Endometrial microvascular endothelial cells (primary cell): ENCODE results near the gene SLC16A12. TPM values are rescaled to one million over a fixed set of nuclear protein-coding genes. Genes with fewer than 3 reads are reported as not detected.

Experiments used
- in situ Hi-C: cut with HindIII; loops from 2 replicates; pipeline ENCODE4 v1.10.0; 2017; ENCODE audit warnings: low sequenced_read_pairs, low pct_unique_long_range_greater_than_20kb; ENCODE audit errors: inconsistent ontology term
- total RNA-seq: library from RNA; depleted of rRNA; stranded (reverse); fragments of >200 nt; gene quantifications from one replicate; pipeline ENCODE4 v1.2.3, GENCODE V29; 2015; ENCODE audit errors: inconsistent ontology term

The SLC16A12 gene
- total RNA-seq, 1 donor from 2014 or later, result not detected

- in situ Hi-C loops, result no loop called here
These were observed 16.2 kb downstream of the SLC16A12 start for GRCh38 chr10:89518876-89519842.

DNA sequence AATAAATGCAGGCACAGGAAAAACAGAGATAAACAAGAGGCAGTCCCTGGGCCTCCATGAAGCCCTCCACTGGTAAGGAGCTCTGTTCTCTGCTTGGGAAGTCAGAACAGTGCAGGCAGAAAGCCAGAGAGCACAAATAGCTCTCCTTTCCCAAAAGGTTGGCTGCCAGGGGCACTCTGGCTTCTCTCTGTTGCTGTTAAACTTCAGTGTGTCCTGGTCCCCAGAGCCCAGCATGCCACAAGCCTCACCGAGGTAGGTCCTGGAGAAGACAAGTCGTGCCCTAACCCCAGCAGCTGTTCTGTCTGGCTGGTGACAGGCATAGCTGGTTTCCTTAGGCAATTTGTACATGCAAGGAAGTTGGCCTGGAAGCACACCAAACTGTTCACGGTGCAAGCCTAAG is 17.3 kb downstream of the SLC16A12 start:
- in situ Hi-C loops, result no loop called here

DNA sequence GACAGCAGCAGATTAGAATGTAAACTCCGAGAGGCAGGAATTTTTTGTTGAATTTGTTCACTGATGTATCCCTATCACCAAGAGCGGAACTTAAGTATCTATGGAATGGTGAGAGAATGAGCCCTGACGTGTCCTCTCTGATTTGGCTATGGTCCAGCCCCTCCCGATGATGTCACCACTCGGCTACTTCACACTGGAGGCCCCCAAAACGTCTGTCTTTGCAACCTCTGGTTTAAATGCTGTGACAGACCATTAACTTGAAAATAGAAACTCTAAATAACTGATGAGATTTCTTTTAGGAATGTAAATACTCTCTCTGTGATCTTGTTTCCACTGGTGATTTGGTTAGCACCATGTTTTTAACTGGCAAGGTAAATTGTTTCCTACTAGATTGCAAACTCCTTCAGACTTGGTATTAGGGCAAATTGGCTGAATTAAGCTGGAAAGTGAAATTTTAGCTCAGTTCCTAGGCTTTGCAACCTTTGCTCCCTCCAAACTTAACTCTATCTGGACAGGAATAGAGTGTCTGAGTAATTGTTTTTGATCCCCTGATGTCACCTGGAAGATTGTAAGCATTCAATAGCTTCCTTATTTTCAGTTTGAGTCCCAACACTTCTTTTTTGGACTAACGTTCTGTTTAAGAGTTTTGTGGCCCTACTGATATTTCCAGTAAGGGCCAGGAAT is 19.1 kb downstream of the SLC16A12 start:
- in situ Hi-C loops, result no loop called here

DNA sequence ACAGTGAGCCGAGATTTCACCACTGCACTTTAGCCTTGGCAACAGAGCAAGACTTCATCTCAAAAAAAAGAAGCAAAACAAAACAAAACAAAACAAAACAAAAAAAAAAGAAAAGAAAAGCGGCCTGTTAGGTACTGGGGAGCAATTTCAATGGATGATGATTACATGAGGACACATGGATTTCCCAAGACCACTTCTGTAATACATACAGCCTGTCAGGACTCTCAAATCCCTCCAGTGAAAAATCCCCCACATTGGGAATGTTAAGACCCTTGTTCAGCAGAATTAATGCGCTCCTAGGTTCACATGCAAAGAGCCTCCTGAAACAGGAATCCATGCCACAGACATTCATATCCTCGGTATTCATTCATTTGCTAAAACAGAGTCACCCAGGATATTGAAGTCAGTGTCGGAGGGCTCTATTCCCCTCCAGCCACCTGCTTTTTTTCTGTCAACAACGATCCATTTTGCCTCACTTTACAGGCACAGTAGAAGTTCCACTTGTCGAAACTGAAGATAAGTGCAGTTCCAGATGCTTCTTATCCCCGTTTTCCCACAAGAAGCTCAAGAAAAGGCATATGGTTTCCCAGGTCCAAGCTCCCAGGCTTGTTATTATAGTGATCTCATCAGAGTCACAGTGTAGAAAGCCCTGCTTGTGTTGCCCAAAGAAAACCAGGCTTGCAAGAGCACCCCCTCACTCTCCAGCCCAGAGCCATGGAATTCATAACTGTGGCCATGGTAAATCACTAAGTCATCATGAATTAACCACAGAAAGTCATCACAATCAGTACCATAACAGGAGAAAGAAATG is 20.2 kb downstream of the SLC16A12 start:
- in situ Hi-C loops, result no loop called here

DNA sequence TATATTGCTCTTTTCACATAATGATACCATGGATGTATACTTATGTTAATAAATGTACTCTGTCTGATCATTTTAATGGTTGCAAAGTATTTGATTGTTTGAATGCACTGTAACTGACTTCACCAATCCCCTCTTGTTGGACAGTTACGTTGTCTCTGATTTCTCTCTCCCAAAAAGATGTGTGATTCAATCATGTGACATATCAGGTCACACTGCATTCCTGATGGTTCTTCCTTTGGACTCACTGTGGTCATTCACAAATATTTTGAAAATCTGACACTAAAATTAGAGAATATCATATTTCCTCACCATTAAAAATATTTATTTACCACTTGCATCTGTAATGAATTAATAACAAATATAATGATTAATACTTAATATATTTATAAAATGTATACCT is 22.2 kb downstream of the SLC16A12 start:
- in situ Hi-C loops, result no loop called here

DNA sequence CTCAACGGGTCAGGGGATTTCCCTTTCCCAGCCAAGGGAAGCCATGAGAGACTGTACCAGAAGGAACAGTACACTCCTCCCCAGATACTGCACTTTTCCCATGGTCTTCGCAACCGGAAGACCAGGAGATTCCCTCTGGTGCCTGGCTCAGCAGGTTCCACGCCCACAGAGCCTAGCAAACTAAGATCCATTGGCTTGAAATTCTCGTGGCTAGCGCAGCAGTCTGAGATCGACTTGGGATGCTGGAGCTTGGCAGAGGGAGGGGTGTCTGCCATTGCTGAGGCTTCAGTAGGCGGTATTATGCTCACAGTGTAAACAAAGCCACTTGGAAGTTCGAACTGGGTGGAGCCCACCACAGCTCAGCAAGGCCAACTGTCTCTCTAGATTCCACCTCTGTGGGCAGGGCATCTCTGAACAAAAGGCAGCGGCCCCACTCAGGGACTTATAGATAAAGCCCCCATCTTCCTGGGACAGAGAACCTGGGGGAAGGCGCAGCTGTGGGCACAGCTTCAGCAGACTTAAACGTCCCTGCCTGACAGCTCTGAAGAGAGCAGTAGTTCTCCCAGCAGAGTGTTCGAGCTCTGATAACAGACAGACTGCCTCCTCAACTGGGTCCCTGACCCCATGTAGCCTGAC is 29.6 kb downstream of the SLC16A12 start:
- in situ Hi-C loops, result no loop called here

DNA sequence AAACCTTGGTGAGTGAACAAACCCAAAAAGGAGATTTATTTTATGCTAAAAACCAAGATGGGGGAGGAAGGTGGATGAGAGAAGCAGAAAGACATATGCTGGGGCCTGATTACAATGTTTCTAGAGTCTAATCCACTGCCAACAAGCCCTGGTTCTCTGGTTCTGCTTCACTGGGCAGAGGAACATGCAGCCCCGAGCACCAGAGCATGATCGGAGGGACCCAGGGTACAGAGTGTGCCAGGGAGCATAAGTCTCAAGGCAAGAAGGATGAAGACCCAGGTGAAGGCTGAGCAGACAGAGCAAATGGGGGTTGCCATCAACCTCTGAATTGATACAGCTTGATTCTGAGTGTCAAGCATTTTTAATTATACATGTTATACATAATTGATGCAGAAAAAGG is 30.7 kb downstream of the SLC16A12 start:
- in situ Hi-C loops, result no loop called here

GRCh38 chr10:89503652-89504370 is 31.6 kb downstream of the SLC16A12 start:
- in situ Hi-C loops, result no loop called here

DNA sequence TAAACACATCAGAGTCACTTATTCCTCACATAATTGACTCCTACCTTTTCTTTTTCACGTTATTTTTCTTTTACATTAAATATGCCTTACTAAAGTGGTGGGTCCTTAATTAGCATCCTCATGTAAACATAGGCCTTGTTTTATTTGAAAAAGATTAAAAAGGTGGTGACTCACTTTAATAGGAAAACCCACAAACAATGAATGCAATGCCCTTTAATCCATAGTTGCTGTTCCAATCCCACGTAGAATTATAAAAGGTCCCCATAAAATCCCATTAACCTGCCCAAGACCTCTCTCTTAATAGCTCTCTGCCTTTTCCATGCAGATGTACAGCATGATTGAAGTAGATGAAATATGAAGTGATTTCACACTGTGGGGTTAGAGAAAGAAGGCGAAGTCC is 32.2 kb downstream of the SLC16A12 start:
- in situ Hi-C loops, result no loop called here

DNA sequence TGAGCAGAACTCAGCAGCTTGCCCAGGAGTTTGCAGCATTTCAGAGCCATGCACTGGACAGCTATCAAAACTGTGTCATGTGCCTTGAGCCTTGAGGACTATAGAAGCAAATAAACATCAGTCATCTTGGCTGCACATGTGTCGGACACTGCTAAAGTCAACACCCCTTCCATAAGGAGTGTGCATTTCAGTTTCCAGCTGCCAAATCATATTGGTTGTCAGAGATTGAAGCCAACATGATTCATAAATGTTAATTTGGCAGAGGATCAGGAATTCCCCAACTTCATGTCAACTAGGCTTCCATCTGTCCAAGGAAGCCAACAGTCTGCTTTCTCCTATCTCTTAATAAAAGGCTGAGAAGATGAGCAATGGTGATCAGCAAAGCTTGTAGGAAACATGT is 32.8 kb downstream of the SLC16A12 start:
- in situ Hi-C loops, result no loop called here

DNA sequence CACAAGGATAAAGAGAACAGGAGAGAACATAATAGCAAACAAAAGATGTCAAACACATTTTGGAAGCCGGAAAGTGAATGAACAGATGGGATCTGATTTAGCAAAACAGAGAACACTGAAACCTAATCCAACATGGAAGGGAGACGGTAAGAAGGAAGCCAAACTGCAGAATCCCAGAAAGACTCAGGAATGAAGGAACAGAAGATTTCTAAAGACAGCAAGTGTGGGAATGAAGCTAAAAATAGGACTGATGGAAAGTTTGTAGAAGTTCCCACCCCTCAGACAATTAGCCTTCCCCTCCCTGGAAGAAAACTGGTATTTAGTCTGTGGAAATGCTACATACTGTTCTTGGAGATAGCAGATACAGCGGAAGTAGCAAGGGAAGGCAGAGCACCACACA is 40.8 kb downstream of the SLC16A12 start:
- in situ Hi-C loops, result no loop called here

- in situ Hi-C loops, result no loop called here
These were observed 41.3 kb downstream of the SLC16A12 start for GRCh38 chr10:89494068-89494467.

- in situ Hi-C loops, result no loop called here
These were observed 43.5 kb downstream of the SLC16A12 start for GRCh38 chr10:89491932-89492331.

- in situ Hi-C loops, result no loop called here
These were observed 44.6 kb downstream of the SLC16A12 start for GRCh38 chr10:89490596-89491335.

GRCh38 chr10:89482256-89482655 is 53.1 kb downstream of the SLC16A12 start:
- in situ Hi-C loops, result no loop called here

DNA sequence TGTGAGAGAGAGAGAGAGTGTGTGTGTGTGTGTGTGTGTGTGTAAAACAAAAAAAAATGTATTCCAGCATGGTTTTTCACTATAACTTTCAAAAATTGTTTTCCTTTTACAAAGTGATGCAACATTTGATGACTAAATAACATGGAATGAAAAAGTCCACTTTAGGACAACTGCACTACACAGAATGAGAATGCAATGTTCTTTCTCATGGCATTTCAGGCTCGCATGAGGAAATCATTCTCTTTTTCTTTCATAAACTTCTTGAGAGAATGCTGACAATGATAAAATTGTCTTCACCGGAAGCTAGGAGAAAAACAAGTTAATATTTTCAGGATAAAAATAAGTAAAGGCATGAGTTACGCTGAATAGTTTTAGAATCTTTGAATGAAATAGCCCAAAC is 53.7 kb downstream of the SLC16A12 start:
- in situ Hi-C loops, result no loop called here

- in situ Hi-C loops, result no loop called here
These were observed 55.5 kb downstream of the SLC16A12 start for GRCh38 chr10:89479771-89480446.
